Measurements from ENCODE around the gene TBL1XR1.

- TF ChIP-seq POLR2AphosphoS5 (IDR thresholded peaks at IDR 0.05) (no peak), CTCF (IDR thresholded peaks at IDR 0.05) (no peak), EP300 (IDR thresholded peaks at IDR 0.05) (no peak)
Observed at GRCh38 chr3:177194299-177194698, 3.0 kb downstream of the TBL1XR1 start.
